Neural cell (in vitro differentiated cells): ENCODE results near the gene HS3ST5.

Experiments used
- EP300 ChIP-seq: fragments of 450-650 bp; conservative IDR thresholded peaks from 2 replicates; pipeline ENCODE4 v1.6.1; 2014; ENCODE audit warnings: antibody characterized with exemption, mild to moderate bottlenecking, moderate library complexity; ENCODE audit not compliant: poor library complexity, severe bottlenecking
- EZH2 ChIP-seq: fragments of 200-600, 300-800 bp; shearing (Covaris generic), sonication (generic); IDR thresholded peaks from 2 replicates; pipeline ENCODE4 v1.6.1; 2014; ENCODE audit warnings: antibody characterized with exemption, low read length, borderline replicate concordance, mild to moderate bottlenecking; ENCODE audit not compliant: insufficient read depth, poor library complexity, severe bottlenecking
- MXI1 ChIP-seq: fragments of 450-650 bp; conservative IDR thresholded peaks from 2 replicates; pipeline ENCODE4 v1.6.1; 2014; ENCODE audit warnings: antibody characterized with exemption, mild to moderate bottlenecking; ENCODE audit not compliant: poor library complexity, severe bottlenecking
- POLR2AphosphoS5 ChIP-seq: IDR thresholded peaks from 2 replicates; pipeline ENCODE4 v1.6.1; 2012
- RAD21 ChIP-seq: fragments of 450-650 bp; conservative IDR thresholded peaks from 2 replicates; pipeline ENCODE4 v1.6.1; 2014; ENCODE audit warnings: antibody characterized with exemption, mild to moderate bottlenecking, moderate library complexity
- REST ChIP-seq: IDR thresholded peaks from 2 replicates; pipeline ENCODE4 v1.6.1; 2012; ENCODE audit warnings: borderline replicate concordance
- SMC3 ChIP-seq: fragments of 450-650 bp; conservative IDR thresholded peaks from 2 replicates; pipeline ENCODE4 v1.6.1; 2014; ENCODE audit warnings: antibody characterized with exemption, mild to moderate bottlenecking, moderate library complexity; ENCODE audit not compliant: poor library complexity
- TAF1 ChIP-seq: IDR thresholded peaks from 2 replicates; pipeline ENCODE4 v1.6.1; 2012; ENCODE audit warnings: low read depth
- TF ChIP-seq, protein P1 (sequence below): fragments of 450-650 bp; IDR thresholded peaks from 2 replicates; pipeline ENCODE4 v1.5.1; 2014; ENCODE audit warnings: antibody characterized with exemption, mild to moderate bottlenecking, moderate library complexity; ENCODE audit not compliant: poor library complexity, severe bottlenecking

DNA sequence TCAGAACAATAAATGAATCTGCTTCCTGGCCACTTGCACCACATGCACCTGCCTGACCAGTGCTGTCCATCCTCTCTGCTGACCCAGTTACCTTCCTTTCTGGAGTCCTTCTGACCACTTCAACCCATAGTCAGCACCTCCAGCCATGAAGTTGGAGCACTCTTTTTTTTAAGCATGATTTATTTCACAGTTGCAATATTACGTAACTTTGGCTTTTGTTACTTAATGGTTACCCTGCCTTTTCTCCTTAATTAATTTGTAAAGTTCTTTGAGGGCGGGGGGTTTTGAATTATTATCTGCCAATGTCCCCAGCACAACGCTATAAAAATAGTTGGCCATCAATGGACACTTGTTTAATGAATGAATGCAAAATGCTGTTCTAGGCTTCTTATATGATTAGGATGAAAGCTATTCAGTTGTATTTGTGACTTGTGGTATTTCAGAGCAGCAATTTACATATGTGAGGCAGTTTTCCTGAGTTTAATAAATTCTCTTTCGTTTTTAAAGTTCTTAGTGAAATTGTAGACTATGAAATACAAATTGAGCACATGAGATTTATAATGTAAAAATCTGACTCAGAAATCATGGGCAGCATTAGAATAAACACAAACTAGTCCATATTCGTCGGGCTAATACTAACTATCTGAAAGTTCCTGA is 180.0 kb downstream of the HS3ST5 start:
- TF ChIP-seq, protein P1, sequence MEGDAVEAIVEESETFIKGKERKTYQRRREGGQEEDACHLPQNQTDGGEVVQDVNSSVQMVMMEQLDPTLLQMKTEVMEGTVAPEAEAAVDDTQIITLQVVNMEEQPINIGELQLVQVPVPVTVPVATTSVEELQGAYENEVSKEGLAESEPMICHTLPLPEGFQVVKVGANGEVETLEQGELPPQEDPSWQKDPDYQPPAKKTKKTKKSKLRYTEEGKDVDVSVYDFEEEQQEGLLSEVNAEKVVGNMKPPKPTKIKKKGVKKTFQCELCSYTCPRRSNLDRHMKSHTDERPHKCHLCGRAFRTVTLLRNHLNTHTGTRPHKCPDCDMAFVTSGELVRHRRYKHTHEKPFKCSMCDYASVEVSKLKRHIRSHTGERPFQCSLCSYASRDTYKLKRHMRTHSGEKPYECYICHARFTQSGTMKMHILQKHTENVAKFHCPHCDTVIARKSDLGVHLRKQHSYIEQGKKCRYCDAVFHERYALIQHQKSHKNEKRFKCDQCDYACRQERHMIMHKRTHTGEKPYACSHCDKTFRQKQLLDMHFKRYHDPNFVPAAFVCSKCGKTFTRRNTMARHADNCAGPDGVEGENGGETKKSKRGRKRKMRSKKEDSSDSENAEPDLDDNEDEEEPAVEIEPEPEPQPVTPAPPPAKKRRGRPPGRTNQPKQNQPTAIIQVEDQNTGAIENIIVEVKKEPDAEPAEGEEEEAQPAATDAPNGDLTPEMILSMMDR: no peak
- no peak for TF ChIP-seq MXI1
- no peak for TF ChIP-seq EZH2
- no peak for TF ChIP-seq RAD21
- TF ChIP-seq POLR2AphosphoS5: no peak
- no peak for TF ChIP-seq EP300
- TF ChIP-seq REST: no peak
- no peak for TF ChIP-seq TAF1
- TF ChIP-seq SMC3: no peak
